T-cell (primary cell): ENCODE results near the gene ZNF804A. TPM values are rescaled to one million over a fixed set of nuclear protein-coding genes. Genes with fewer than 3 reads are reported as not detected.

Source experiments
- ATAC-seq, 4 experiments: fragments of 200-7000 bp in 3 of 4; fragments of 150-1000 bp in 1 of 4; cut with Tn5 transposase; replicated peaks in 1 of 4; 1 replicate in 3 of 4; 2 replicates in 1 of 4; pipeline ENCODE4 v1.10.0; 2021; ENCODE audit warnings: moderate library complexity in 3 of 4, mild to moderate bottlenecking in 2 of 4, moderate number of reproducible peaks in 1 of 4
- CTCF ChIA-PET, 2 donors: fragments of 300-600 bp; sonication (Branson Sonifier 250); formaldehyde crosslinking; loops; one replicate each; lab custom pipeline; 2022; ENCODE audit warnings: antibody characterized with exemption in 2 of 2; lab: Charles Lee
- POLR2A ChIA-PET, 2 donors: fragments of 300-600 bp; sonication (Branson Sonifier 250); formaldehyde crosslinking; loops; one replicate each; lab custom pipeline; 2022; ENCODE audit warnings: antibody characterized with exemption in 2 of 2; lab: Charles Lee
- DNase-seq, 35 experiments: peaks; one replicate each; pipeline versions ENCODE4 v3.0.0 to v3.0.0-alpha.2; 2013 to 2023
- H3K27ac ChIP-seq: one replicate; pipeline ENCODE4 v1.5.1; 2013; ENCODE audit warnings: low read length
- H3K27me3 ChIP-seq, 2 experiments: replicated peaks in 1 of 2; 1 replicate in 1 of 2; 2 replicates in 1 of 2; pipeline versions ENCODE4 v1.6.1 to v1.7.0; 2013; ENCODE audit warnings: low read length in 1 of 2, mixed read lengths in 1 of 2; ENCODE audit not compliant: control insufficient read depth in 2 of 2, insufficient read depth in 2 of 2; ENCODE audit errors: extremely low read depth in 1 of 2
- H3K36me3 ChIP-seq, 2 donors: 1 replicate in 1 of 2; 2 replicates in 1 of 2; pipeline versions ENCODE4 v1.6.1 to v1.7.0; 2013; ENCODE audit warnings: low read length in 1 of 2; ENCODE audit not compliant: control insufficient read depth in 2 of 2, insufficient read depth in 1 of 2; ENCODE audit errors: extremely low read depth in 1 of 2
- H3K4me1 ChIP-seq, 2 experiments: 1 replicate in 1 of 2; 2 replicates in 1 of 2; pipeline versions ENCODE4 v1.6.1 to v1.7.0; 2013; ENCODE audit warnings: low read length in 2 of 2, mixed read lengths in 1 of 2; ENCODE audit not compliant: insufficient read depth in 2 of 2, control insufficient read depth in 1 of 2; ENCODE audit errors: extremely low read depth in 1 of 2
- H3K4me3 ChIP-seq, 2 donors: 1 replicate in 1 of 2; 2 replicates in 1 of 2; pipeline versions ENCODE4 v1.5.1 to v1.7.0; 2013; ENCODE audit warnings: mild to moderate bottlenecking in 2 of 2, low read length in 1 of 2, moderate library complexity in 1 of 2; ENCODE audit not compliant: control insufficient read depth in 1 of 2; ENCODE audit errors: extremely low read depth in 1 of 2
- H3K9me3 ChIP-seq: 2 replicates; pipeline ENCODE4 v1.7.0; 2013
- H3K27ac Mint-ChIP-seq, 2 donors: one replicate each; pipeline ENCODE4 v1.8.0; 2020 to 2021; ENCODE audit warnings: mild to moderate bottlenecking in 2 of 2, mixed read lengths in 2 of 2
- H3K27me3 Mint-ChIP-seq, 2 donors: one replicate each; pipeline ENCODE4 v1.8.0; 2021 to 2022; ENCODE audit warnings: mixed read lengths in 2 of 2
- H3K36me3 Mint-ChIP-seq: one replicate; pipeline ENCODE4 v1.8.0; 2021; ENCODE audit warnings: mixed read lengths
- H3K4me1 Mint-ChIP-seq, 3 donors: one replicate each; pipeline ENCODE4 v1.8.0; 2020 to 2022; ENCODE audit warnings: mixed read lengths in 3 of 3, mild to moderate bottlenecking in 1 of 3
- H3K4me3 Mint-ChIP-seq, 3 donors: one replicate each; pipeline ENCODE4 v1.8.0; 2020 to 2022; ENCODE audit warnings: mild to moderate bottlenecking in 3 of 3, mixed read lengths in 3 of 3, moderate library complexity in 3 of 3
- H3K9me3 Mint-ChIP-seq, 3 donors: one replicate each; pipeline ENCODE4 v1.8.0; 2020 to 2022; ENCODE audit warnings: mixed read lengths in 3 of 3
- WGBS: methylation state at CpG from one replicate; pipeline ENCODE4 v1.1.5; 2013; ENCODE audit warnings: missing lambda C conversion rate; ENCODE audit not compliant: insufficient coverage; 5-methylcytosine and 5-hydroxymethylcytosine counted together
- total RNA-seq, 35 experiments: library from RNA in 6 of 35; stranded (reverse) in 6 of 35; fragments of 120-200 nt in 1 of 35; gene quantifications; one replicate each; pipeline versions ENCODE4 v1.2.1 to v1.2.4 and lab custom pipeline; 2013 to 2026

Gene ZNF804A
- total RNA-seq, 5 donors from 2014 or later (not counting 1 experiment from before 2014, with no cell fraction given) = 0.06 to 0.13 (median 0.06) TPM; not detected in 2

- Histone ChIP-seq H3K4me1 (no peaks in the 10 kb centered on the region), H3K27ac (no peak overlapping the region), H3K4me3 (no peak overlapping the region), H3K9me3 (no peaks in the 10 kb centered on the region), H3K36me3 (no peaks in the 10 kb centered on the region), H3K27me3 (no peaks in the 10 kb centered on the region)
- DNase-seq = no peak
- ChIA-PET POLR2A (no interaction called here), CTCF (no interaction called here)
- Mint-ChIP-seq H3K36me3 (no peaks in the 10 kb centered on the region), H3K4me3 (no peak overlapping the region), H3K27me3 (no peaks in the 10 kb centered on the region), H3K4me1 (no peaks in the 10 kb centered on the region), H3K27ac (no peak overlapping the region), H3K9me3 (peaks cover 2 to 7% (median 4%) of the 10 kb centered on the region in 3 donors)
- ATAC-seq = no peak
Measured at GRCh38 chr2:184834699-184835397, 236.5 kb downstream of the ZNF804A start.

DNA sequence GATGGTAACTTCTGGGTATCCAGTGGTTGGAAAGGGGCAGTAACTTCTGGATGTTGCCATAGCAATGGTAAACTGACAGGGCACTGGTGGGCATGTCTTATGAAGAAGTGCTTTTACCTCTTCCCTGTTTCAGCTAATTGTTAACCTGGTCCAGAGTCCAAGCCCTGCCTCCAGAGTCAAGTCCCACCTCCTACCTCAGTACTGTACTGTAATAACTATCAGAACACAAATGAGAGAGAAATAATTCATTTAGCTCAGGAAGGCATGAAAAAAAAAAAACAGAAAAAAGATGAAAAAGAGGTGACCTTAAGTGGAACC, 237.0 kb downstream of the ZNF804A start:
- no peak overlapping the region for H3K27ac Mint-ChIP-seq
- POLR2A ChIA-PET = no interaction called here

GRCh38 chr2:184847331-184847730, 249.0 kb downstream of the ZNF804A start:
- Histone ChIP-seq H3K4me3 (no peak overlapping the region), H3K27ac (no peak overlapping the region), H3K27me3 (no peaks in the 10 kb centered on the region), H3K4me1 (no peaks in the 10 kb centered on the region), H3K36me3 (no peaks in the 10 kb centered on the region), H3K9me3 (no peaks in the 10 kb centered on the region)
- Mint-ChIP-seq H3K4me3 (no peak overlapping the region), H3K4me1 (no peaks in the 10 kb centered on the region), H3K9me3 (peaks cover 4 to 14% (median 13%) of the 10 kb centered on the region in 3 donors), H3K27ac (no peak overlapping the region), H3K36me3 (no peaks in the 10 kb centered on the region), H3K27me3 (no peaks in the 10 kb centered on the region)
- ChIA-PET CTCF (no interaction called here), POLR2A (no interaction called here)
- 77% methylated on average over 2 of the region's 2 CpGs for WGBS
- DNase-seq (no peak), ATAC-seq (no peak)

More for the DNA sequence above, 237.0 kb downstream of the ZNF804A start:
- Mint-ChIP-seq H3K27me3 (no peaks in the 10 kb centered on the region), H3K36me3 (no peaks in the 10 kb centered on the region), H3K4me1 (no peaks in the 10 kb centered on the region), H3K4me3 (no peak overlapping the region), H3K9me3 (peaks cover under 1 to 7% (median 4%) of the 10 kb centered on the region in 3 donors)
- Histone ChIP-seq H3K9me3 (no peaks in the 10 kb centered on the region), H3K27me3 (no peaks in the 10 kb centered on the region), H3K27ac (no peak overlapping the region), H3K4me1 (no peaks in the 10 kb centered on the region), H3K4me3 (no peak overlapping the region), H3K36me3 (no peaks in the 10 kb centered on the region)
- DNase-seq (no peak), ATAC-seq (no peak)
- CTCF ChIA-PET = no interaction called here

GRCh38 chr2:184849516-184849915, 251.2 kb downstream of the ZNF804A start:
- no peak overlapping the region for H3K27ac Mint-ChIP-seq
- POLR2A ChIA-PET = no interaction called here

GRCh38 chr2:184851576-184851975, 253.2 kb downstream of the ZNF804A start:
- Mint-ChIP-seq H3K36me3 (no peaks in the 10 kb centered on the region), H3K4me3 (no peak overlapping the region), H3K27ac (no peak overlapping the region), H3K4me1 (no peaks in the 10 kb centered on the region), H3K27me3 (no peaks in the 10 kb centered on the region), H3K9me3 (peaks cover 4 to 11% (median 8%) of the 10 kb centered on the region in 3 donors)
- ATAC-seq (no peak), DNase-seq (no peak)
- no peaks in the 10 kb centered on the region for H3K9me3 ChIP-seq
- no peak overlapping the region for H3K27ac ChIP-seq
- ChIA-PET CTCF (no interaction called here), POLR2A (no interaction called here)
- H3K36me3 ChIP-seq = no peaks in the 10 kb centered on the region
- H3K27me3 ChIP-seq = no peaks in the 10 kb centered on the region
- no CpG with 5 or more reads among the region's 1 CpG for WGBS
- no peaks in the 10 kb centered on the region for H3K4me1 ChIP-seq
- H3K4me3 ChIP-seq = no peak overlapping the region

More at GRCh38 chr2:184849516-184849915, 251.2 kb downstream of the ZNF804A start:
- H3K9me3 ChIP-seq = no peaks in the 10 kb centered on the region
- H3K4me3 Mint-ChIP-seq = no peak overlapping the region
- H3K27ac ChIP-seq = no peak overlapping the region
- no peaks in the 10 kb centered on the region for H3K36me3 Mint-ChIP-seq
- peaks cover 4 to 12% (median 11%) of the 10 kb centered on the region in 3 donors for H3K9me3 Mint-ChIP-seq
- no peak for DNase-seq
- H3K36me3 ChIP-seq = no peaks in the 10 kb centered on the region
- H3K27me3 ChIP-seq = no peaks in the 10 kb centered on the region
- no peaks in the 10 kb centered on the region for H3K27me3 Mint-ChIP-seq
- H3K4me1 ChIP-seq = no peaks in the 10 kb centered on the region
- ATAC-seq = no peak
- H3K4me1 Mint-ChIP-seq = no peaks in the 10 kb centered on the region
- CTCF ChIA-PET = no interaction called here
- no peak overlapping the region for H3K4me3 ChIP-seq

DNA sequence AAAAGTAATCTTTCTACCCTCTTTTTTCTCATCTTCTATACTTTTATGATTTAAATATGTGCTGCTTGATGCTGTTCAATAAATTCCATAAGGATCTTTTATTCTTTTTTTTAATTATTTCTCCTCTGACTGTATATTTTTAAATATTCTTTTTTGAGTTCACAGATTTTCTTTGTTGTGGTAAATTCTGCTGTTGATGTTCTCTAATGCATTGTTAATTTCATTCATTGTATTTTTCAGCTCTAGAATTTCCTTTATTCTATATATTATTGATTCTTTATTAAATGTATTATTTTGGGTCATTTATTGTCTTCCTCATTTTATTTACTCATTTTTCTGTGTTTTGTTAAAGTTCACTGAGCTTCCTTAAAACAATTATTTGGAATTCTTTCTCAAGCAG, 260.9 kb downstream of the ZNF804A start:
- no peaks in the 10 kb centered on the region for H3K36me3 Mint-ChIP-seq
- H3K4me3 Mint-ChIP-seq = no peak overlapping the region
- DNase-seq = no peak
- H3K9me3 Mint-ChIP-seq = peaks cover 9 to 27% (median 11%) of the 10 kb centered on the region in 3 donors
- Histone ChIP-seq H3K27me3 (no peaks in the 10 kb centered on the region), H3K27ac (no peak overlapping the region), H3K4me1 (no peaks in the 10 kb centered on the region), H3K9me3 (peaks cover 2% of the 10 kb centered on the region), H3K36me3 (no peaks in the 10 kb centered on the region), H3K4me3 (no peak overlapping the region)
- POLR2A ChIA-PET = no interaction called here
- no peak for ATAC-seq
- H3K4me1 Mint-ChIP-seq = no peaks in the 10 kb centered on the region
- no peaks in the 10 kb centered on the region for H3K27me3 Mint-ChIP-seq
- CTCF ChIA-PET = no interaction called here
- H3K27ac Mint-ChIP-seq = no peak overlapping the region

GRCh38 chr2:184860744-184861143, 262.4 kb downstream of the ZNF804A start:
- H3K27ac ChIP-seq = no peak overlapping the region
- no peaks in the 10 kb centered on the region for H3K4me1 Mint-ChIP-seq
- H3K9me3 Mint-ChIP-seq = peaks cover 9 to 27% (median 11%) of the 10 kb centered on the region in 3 donors
- H3K36me3 ChIP-seq = no peaks in the 10 kb centered on the region
- CTCF ChIA-PET = no interaction called here
- H3K9me3 ChIP-seq = peaks cover 2% of the 10 kb centered on the region
- POLR2A ChIA-PET = no interaction called here
- no peaks in the 10 kb centered on the region for H3K27me3 Mint-ChIP-seq
- no peaks in the 10 kb centered on the region for H3K36me3 Mint-ChIP-seq
- DNase-seq = no peak
- WGBS = 91% methylated on average over 1 of the region's 2 CpGs
- no peak overlapping the region for H3K27ac Mint-ChIP-seq
- ATAC-seq = no peak
- H3K4me3 Mint-ChIP-seq = no peak overlapping the region
- no peak overlapping the region for H3K4me3 ChIP-seq
- H3K27me3 ChIP-seq = no peaks in the 10 kb centered on the region
- H3K4me1 ChIP-seq = no peaks in the 10 kb centered on the region
